ENCODE results near the gene CNPY1.

The CNPY1 gene

GRCh38 chr7:155557778-155558177, 11.4 kb upstream of the CNPY1 start:
- DNase-seq = no peak

GRCh38 chr7:155556763-155557162, 10.4 kb upstream of the CNPY1 start:
- no peak for DNase-seq

GRCh38 chr7:155555116-155555695, 8.8 kb upstream of the CNPY1 start:
- no peak for DNase-seq

- DNase-seq = no peak
Observed at GRCh38 chr7:155553871-155554270, 7.5 kb upstream of the CNPY1 start.

GRCh38 chr7:155551785-155552611, 5.6 kb upstream of the CNPY1 start:
- no peak for DNase-seq

GRCh38 chr7:155550916-155551315, 4.6 kb upstream of the CNPY1 start:
- DNase-seq = no peak

- DNase-seq = no peak
Observed at GRCh38 chr7:155549226-155549625, 2.9 kb upstream of the CNPY1 start.

- no peak for DNase-seq
Observed at GRCh38 chr7:155547161-155547791, 917 bp upstream of the CNPY1 start.

GRCh38 chr7:155545348-155545747, 1.0 kb downstream of the CNPY1 start:
- no peak for DNase-seq

GRCh38 chr7:155544485-155544884, 1.9 kb downstream of the CNPY1 start:
- no peak for DNase-seq

GRCh38 chr7:155543926-155544325, 2.4 kb downstream of the CNPY1 start:
- no peak for DNase-seq

GRCh38 chr7:155543011-155543876, 3.1 kb downstream of the CNPY1 start:
- DNase-seq = no peak

GRCh38 chr7:155541986-155542675, 4.2 kb downstream of the CNPY1 start:
- no peak for DNase-seq

GRCh38 chr7:155540553-155540952, 5.8 kb downstream of the CNPY1 start:
- no peak for DNase-seq

GRCh38 chr7:155538293-155538692, 8.1 kb downstream of the CNPY1 start:
- no peak for DNase-seq

- DNase-seq = no peak
Observed at GRCh38 chr7:155536451-155536850, 9.9 kb downstream of the CNPY1 start.

GRCh38 chr7:155534691-155535090, 11.7 kb downstream of the CNPY1 start:
- no peak for DNase-seq

GRCh38 chr7:155533827-155534690, 12.3 kb downstream of the CNPY1 start:
- no peak for DNase-seq

- DNase-seq = no peak
Observed at GRCh38 chr7:155533120-155533826, 13.1 kb downstream of the CNPY1 start.

GRCh38 chr7:155532792-155533119, 13.6 kb downstream of the CNPY1 start:
- no peak for DNase-seq

GRCh38 chr7:155531681-155532080, 14.7 kb downstream of the CNPY1 start:
- DNase-seq = no peak
